K562 (cell line): ENCODE results near the gene PRKAR1B. TPM values are rescaled to one million over a fixed set of nuclear protein-coding genes. Genes with fewer than 3 reads are reported as not detected.

Experiments
- BDP1 ChIP-seq: IDR thresholded peaks from 3 replicates; pipeline ENCODE4 v1.6.1; 2011; ENCODE audit not compliant: insufficient read length, insufficient read depth
- DMBX1 ChIP-seq: fragments of 250-450 bp; sonication (Bioruptor Pico); IDR thresholded peaks from 2 replicates; pipeline ENCODE4 v1.8.0; 2022; ENCODE audit warnings: inconsistent platforms, mild to moderate bottlenecking, moderate library complexity, borderline replicate concordance
- MTA3 ChIP-seq: fragments of 450-650 bp; formaldehyde crosslinking; IDR thresholded peaks from 2 replicates; pipeline ENCODE4 v1.6.1; 2017; ENCODE audit warnings: mild to moderate bottlenecking, borderline replicate concordance
- POLR2AphosphoS5 ChIP-seq: IDR thresholded peaks from 2 replicates; pipeline ENCODE4 v1.6.1; 2011; ENCODE audit warnings: mild to moderate bottlenecking, low read depth, low read length, moderate library complexity; ENCODE audit not compliant: control insufficient read depth, insufficient read depth
- SOX6 ChIP-seq: fragments of 450-650 bp; IDR thresholded peaks from 2 replicates; pipeline ENCODE4 v1.6.1; 2014; ENCODE audit warnings: mild to moderate bottlenecking
- TARDBP ChIP-seq: fragments of 450-650 bp; IDR thresholded peaks from 2 replicates; pipeline ENCODE4 v1.6.1; 2016
- ZNF583 ChIP-seq: fragments of 250-450 bp; sonication (Bioruptor Pico); IDR thresholded peaks from 2 replicates; pipeline ENCODE4 v1.4.0; 2020
- ZNF77 ChIP-seq: fragments of 250-450 bp; sonication (Bioruptor Pico); IDR thresholded peaks from 2 replicates; pipeline ENCODE4 v1.5.0; 2020
- polyA plus RNA-seq, 8 experiments: library from polyadenylated mRNA; depleted of rRNA in 4 of 8; stranded (reverse) in 5 of 8; unstranded in 3 of 8; fragments of >200 nt; fragmentation: Nextera tagmentation in 2 of 8; fragmentation: Illumina TruSeq in 1 of 8; extraction: Ambion mirVana in 2 of 8; extraction: Trizol in 1 of 8; gene quantifications; 2 replicates each; pipeline versions ENCODE4 v1.2.1 to v1.2.3, GENCODE V29; 2011 to 2014; ENCODE audit warnings: inconsistent platforms in 1 of 8, missing spikeins in 1 of 8
- total RNA-seq, 7 experiments: library from RNA; depleted of rRNA in 6 of 7; stranded (reverse); fragments of >200 nt in 6 of 7; fragmentation: Illumina TruSeq in 2 of 7; extraction: Trizol in 2 of 7; gene quantifications; 2 replicates each; pipeline versions ENCODE4 v1.2.1 to v1.2.3, GENCODE V29; 2011 to 2021; ENCODE audit warnings: low replicate concordance in 1 of 7
- TF ChIP-seq, protein P1 (sequence below): fragments of 250-450 bp; sonication (Bioruptor Pico); IDR thresholded peaks from 2 replicates; pipeline ENCODE4 v1.5.0; 2021; ENCODE audit warnings: mild to moderate bottlenecking, moderate library complexity
- TF ChIP-seq, protein P2 (sequence below): fragments of 250-450 bp; sonication (Bioruptor Pico); IDR thresholded peaks from 2 replicates; pipeline ENCODE4 v1.5.0; 2022; ENCODE audit warnings: mild to moderate bottlenecking
- TF ChIP-seq, protein P3 (sequence below): sonication (generic); formaldehyde crosslinking; IDR thresholded peaks from 2 replicates; pipeline ENCODE4 v1.8.0; 2022; ENCODE audit warnings: mild to moderate bottlenecking, missing genetic modification reagents, borderline replicate concordance

The PRKAR1B gene
- total and polyA plus RNA-seq, 9 of the 15 experiments (the other 6 are each of a cell fraction or from before 2014, with no cell fraction given) = 0.99 to 30.5 (median 12.7) TPM

DNA sequence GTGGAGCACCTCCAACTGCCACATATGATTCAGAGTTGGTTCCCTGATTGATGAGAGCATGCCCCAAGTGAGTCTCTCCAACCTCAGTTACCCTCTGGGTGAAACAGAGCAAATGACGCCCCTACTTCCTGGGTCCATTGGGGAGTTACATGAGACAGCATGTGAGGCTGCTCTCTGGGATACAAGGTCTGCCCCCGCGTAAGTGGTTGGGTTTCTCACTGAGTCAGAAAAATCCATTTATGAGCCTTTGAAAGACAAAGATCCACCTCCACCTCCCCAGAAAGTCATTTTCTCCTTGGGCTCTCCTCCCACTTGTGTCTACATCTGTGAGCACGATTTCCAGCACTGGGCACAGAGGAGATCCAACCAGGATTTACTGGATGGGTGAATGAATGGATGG is 71.3 kb downstream of the PRKAR1B start (continued):
- TF ChIP-seq, protein P1, sequence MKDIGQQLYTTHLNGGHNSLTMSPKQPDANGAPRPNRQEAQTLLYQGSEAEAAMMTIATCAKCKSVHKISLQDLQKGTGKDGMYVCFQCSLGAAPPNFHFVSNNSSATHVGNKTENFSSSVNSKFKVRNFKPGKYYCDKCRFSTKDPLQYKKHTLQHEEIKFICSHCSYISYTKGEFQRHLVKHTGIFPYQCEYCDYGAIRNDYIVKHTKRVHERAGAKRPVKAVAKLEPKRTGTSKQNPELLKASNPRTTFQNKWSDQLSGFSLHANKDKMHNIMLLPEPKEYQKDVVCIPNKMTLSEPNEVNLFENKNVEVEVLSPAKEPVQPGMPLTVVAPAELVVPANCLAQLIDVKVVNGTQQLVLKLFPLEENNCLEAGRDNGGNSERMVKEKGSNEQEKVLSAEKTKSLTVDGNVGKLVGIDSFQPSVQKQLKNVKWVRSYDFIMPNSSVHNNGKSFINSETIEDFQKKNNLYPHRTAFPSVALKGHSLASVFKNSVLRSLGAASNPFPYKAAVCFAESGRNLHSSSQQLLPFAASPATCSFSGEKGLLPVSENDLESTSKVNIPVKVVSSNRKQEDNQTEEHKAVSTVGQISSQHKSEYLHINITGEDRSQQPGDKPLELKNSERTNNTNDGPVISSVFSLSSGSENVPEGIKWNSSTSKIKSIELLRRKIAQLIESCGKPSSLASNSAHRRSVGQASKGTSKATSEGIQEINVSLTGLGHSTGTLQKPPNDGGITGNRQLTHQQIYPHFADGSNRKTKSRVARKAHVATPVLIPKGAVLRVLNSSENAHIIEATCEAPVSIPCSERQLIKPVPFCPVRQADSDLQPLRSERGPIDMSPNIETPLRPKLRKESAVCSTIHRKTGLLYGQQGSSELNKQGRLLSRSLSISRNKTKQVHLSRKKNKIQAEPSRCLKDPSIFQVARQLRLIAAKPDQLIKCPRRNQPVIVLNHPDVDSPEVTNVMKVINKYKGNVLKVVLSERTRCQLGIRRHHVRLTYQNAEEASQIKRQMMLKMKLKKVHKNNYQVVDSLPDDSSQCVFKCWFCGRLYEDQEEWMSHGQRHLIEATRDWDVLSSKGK (CRISPR knock-in tag) = no peak
- TF ChIP-seq DMBX1 (no peak), MTA3 (no peak), ZNF77 (CRISPR knock-in tag) (no peak), POLR2AphosphoS5 (no peak), TARDBP (no peak), ZNF583 (no peak), SOX6 (no peak), BDP1 (no peak)
- TF ChIP-seq, protein P2, sequence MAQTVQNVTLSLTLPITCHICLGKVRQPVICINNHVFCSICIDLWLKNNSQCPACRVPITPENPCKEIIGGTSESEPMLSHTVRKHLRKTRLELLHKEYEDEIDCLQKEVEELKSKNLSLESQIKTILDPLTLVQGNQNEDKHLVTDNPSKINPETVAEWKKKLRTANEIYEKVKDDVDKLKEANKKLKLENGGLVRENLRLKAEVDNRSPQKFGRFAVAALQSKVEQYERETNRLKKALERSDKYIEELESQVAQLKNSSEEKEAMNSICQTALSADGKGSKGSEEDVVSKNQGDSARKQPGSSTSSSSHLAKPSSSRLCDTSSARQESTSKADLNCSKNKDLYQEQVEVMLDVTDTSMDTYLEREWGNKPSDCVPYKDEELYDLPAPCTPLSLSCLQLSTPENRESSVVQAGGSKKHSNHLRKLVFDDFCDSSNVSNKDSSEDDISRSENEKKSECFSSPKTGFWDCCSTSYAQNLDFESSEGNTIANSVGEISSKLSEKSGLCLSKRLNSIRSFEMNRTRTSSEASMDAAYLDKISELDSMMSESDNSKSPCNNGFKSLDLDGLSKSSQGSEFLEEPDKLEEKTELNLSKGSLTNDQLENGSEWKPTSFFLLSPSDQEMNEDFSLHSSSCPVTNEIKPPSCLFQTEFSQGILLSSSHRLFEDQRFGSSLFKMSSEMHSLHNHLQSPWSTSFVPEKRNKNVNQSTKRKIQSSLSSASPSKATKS (CRISPR knock-in tag) = no peak
- TF ChIP-seq, protein P3, sequence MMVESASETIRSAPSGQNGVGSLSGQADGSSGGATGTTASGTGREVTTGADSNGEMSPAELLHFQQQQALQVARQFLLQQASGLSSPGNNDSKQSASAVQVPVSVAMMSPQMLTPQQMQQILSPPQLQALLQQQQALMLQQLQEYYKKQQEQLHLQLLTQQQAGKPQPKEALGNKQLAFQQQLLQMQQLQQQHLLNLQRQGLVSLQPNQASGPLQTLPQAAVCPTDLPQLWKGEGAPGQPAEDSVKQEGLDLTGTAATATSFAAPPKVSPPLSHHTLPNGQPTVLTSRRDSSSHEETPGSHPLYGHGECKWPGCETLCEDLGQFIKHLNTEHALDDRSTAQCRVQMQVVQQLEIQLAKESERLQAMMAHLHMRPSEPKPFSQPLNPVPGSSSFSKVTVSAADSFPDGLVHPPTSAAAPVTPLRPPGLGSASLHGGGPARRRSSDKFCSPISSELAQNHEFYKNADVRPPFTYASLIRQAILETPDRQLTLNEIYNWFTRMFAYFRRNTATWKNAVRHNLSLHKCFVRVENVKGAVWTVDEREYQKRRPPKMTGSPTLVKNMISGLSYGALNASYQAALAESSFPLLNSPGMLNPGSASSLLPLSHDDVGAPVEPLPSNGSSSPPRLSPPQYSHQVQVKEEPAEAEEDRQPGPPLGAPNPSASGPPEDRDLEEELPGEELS = no peak
